Vagina (tissue), 2 donors: ENCODE measurements around the gene TLR5.

Experiments
- POLR2A ChIP-seq, 2 donors: fragments of 450-650 bp; IDR thresholded peaks; one replicate each; pipeline ENCODE4 v1.6.1; 2017; ENCODE audit warnings: antibody characterized with exemption in 2 of 2, mild to moderate bottlenecking in 2 of 2, moderate library complexity in 2 of 2
- TF ChIP-seq, protein P1 (sequence below), 3 experiments: fragments of 450-650 bp in 2 of 3; fragments of 200-600 bp in 1 of 3; sonication (generic) in 1 of 3; IDR thresholded peaks; one replicate each; pipeline ENCODE4 v1.5.1; 2017 to 2019; ENCODE audit warnings: antibody characterized with exemption in 3 of 3, mild to moderate bottlenecking in 2 of 3, moderate library complexity in 2 of 3

DNA sequence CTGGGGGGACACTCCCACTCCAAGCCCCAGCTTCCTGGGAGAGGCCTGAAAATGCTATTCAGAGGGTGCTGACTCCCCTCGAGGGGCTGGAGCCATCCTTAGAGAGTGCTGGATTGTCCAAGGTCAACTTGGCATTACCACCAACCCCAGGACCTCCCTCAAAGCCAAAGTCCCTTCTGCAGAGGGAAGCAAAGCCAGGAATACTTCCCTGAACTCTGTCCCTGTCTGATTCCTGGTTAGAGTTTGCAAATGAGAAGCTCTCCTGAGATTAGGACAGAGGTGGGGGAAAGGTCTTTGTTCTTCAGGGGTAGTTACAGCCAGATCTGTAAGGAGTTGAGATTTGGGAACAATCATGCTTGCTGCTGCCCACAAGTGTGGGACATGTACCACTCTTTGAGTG, 45.3 kb downstream of the TLR5 start:
- TF ChIP-seq, protein P1, sequence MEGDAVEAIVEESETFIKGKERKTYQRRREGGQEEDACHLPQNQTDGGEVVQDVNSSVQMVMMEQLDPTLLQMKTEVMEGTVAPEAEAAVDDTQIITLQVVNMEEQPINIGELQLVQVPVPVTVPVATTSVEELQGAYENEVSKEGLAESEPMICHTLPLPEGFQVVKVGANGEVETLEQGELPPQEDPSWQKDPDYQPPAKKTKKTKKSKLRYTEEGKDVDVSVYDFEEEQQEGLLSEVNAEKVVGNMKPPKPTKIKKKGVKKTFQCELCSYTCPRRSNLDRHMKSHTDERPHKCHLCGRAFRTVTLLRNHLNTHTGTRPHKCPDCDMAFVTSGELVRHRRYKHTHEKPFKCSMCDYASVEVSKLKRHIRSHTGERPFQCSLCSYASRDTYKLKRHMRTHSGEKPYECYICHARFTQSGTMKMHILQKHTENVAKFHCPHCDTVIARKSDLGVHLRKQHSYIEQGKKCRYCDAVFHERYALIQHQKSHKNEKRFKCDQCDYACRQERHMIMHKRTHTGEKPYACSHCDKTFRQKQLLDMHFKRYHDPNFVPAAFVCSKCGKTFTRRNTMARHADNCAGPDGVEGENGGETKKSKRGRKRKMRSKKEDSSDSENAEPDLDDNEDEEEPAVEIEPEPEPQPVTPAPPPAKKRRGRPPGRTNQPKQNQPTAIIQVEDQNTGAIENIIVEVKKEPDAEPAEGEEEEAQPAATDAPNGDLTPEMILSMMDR (IDR thresholded peaks at IDR 0.05), result no peak
- TF ChIP-seq POLR2A (IDR thresholded peaks at IDR 0.05), result no peak
